K562 (cell line): ENCODE measurements around the gene MARVELD1. TPM values are rescaled to one million over a fixed set of nuclear protein-coding genes. Genes with fewer than 3 reads are reported as not detected.
A peak's percentile ranks its signal among the peaks of the same experiment; 100 is the strongest.

ENCODE experiments used
- ATAC-seq: fragments of 200-7000 bp; cut with Tn5 transposase; 3 replicates; pipeline ENCODE4 v1.9.1; 2020; ENCODE audit warnings: moderate library complexity
- BruUV-seq: library from RNA; stranded (reverse); fragments of 400-500 nt; replicated peaks from 2 replicates; lab custom pipeline; 2021; lab: Mats Ljungman, UMichigan
- CTCF ChIA-PET: fragments of 300-600 bp; formaldehyde crosslinking; extraction: SDS; loops from one replicate; lab custom pipeline; 2021; ENCODE audit warnings: low intra/inter-chr PET ratio; lab: Yijun Ruan, JAX
- POLR2A ChIA-PET: fragments of 300-600, 350-650 bp; sonication (Branson Sonifier 250); formaldehyde crosslinking; extraction: SDS; loops from one replicate; lab custom pipeline; 2021; ENCODE audit warnings: antibody characterized with exemption, inconsistent platforms; lab: Yijun Ruan, JAX
- DNase-seq, 4 experiments: peaks; one replicate each; pipeline versions ENCODE4 v3.0.0 to v3.0.0-alpha.2; 2011 to 2018; ENCODE audit warnings: low spot score in 3 of 4, mixed read lengths in 3 of 4; ENCODE audit errors: extremely low read depth in 1 of 4
- FAIRE-seq: peaks from 2 replicates; lab custom pipeline; 2011; peaks lifted over from hg19 to GRCh38; lab: Jason Lieb, UNC
- H2AFZ ChIP-seq: 2 replicates; pipeline ENCODE4 v1.6.0; 2011; ENCODE audit warnings: low read depth, low read length, control low read depth, inconsistent platforms
- H3K27ac ChIP-seq: fragments of 200-600 bp; 3 replicates; pipeline ENCODE4 v1.8.0; 2011; ENCODE audit warnings: low read depth, mild to moderate bottlenecking, control low read depth, inconsistent platforms, low read length, moderate library complexity, mixed read lengths; ENCODE audit errors: extremely low read depth
- H3K27me3 ChIP-seq, 2 experiments: fragments of 300-600 bp in 1 of 2; 2 replicates in 1 of 2; 3 replicates in 1 of 2; pipeline versions ENCODE4 v1.6.0 to v1.8.0; 2011; ENCODE audit warnings: inconsistent platforms in 2 of 2, low read length in 2 of 2, mild to moderate bottlenecking in 1 of 2, mixed read lengths in 1 of 2, moderate library complexity in 1 of 2; ENCODE audit not compliant: control insufficient read depth in 2 of 2, insufficient read depth in 2 of 2
- H3K36me3 ChIP-seq: fragments of 300-600 bp; 3 replicates; pipeline ENCODE4 v1.8.0; 2011; ENCODE audit warnings: mild to moderate bottlenecking, low read length, inconsistent platforms; ENCODE audit not compliant: control insufficient read depth, insufficient read depth
- H3K4me1 ChIP-seq, 2 experiments: fragments of 200-600 bp in 1 of 2; replicated peaks in 1 of 2; 2 replicates in 1 of 2; 3 replicates in 1 of 2; pipeline versions ENCODE4 v1.5.1 to v1.8.0; 2011; ENCODE audit warnings: inconsistent platforms in 2 of 2, low read length in 2 of 2, mild to moderate bottlenecking in 1 of 2, mixed read lengths in 1 of 2, moderate library complexity in 1 of 2; ENCODE audit not compliant: control insufficient read depth in 2 of 2, insufficient read depth in 2 of 2
- H3K4me2 ChIP-seq: 2 replicates; pipeline ENCODE4 v1.6.1; 2011; ENCODE audit warnings: low read length, control low read depth, inconsistent platforms, mixed read lengths; ENCODE audit not compliant: insufficient read depth
- H3K4me3 ChIP-seq: fragments of 200-600 bp; sonication (generic), shearing (Covaris generic); 2 replicates; pipeline ENCODE4 v1.5.1; 2016; ENCODE audit warnings: control low read depth, inconsistent platforms
- H3K79me2 ChIP-seq: fragments of 200-600 bp; 3 replicates; pipeline ENCODE4 v1.8.0; 2011; ENCODE audit warnings: low read length, inconsistent platforms; ENCODE audit not compliant: control insufficient read depth, insufficient read depth
- H3K9ac ChIP-seq, 2 experiments: 2 replicates each; pipeline versions ENCODE4 v1.6.0 to v1.6.1; 2011; ENCODE audit warnings: low read depth in 2 of 2, low read length in 2 of 2, control low read depth in 1 of 2, inconsistent platforms in 1 of 2, mild to moderate bottlenecking in 1 of 2, mixed read lengths in 1 of 2; ENCODE audit not compliant: insufficient read depth in 1 of 2
- H3K9me1 ChIP-seq: one replicate; pipeline ENCODE4 v1.6.0; 2011; ENCODE audit warnings: inconsistent platforms, mild to moderate bottlenecking, low read length, moderate library complexity; ENCODE audit not compliant: control insufficient read depth, insufficient read depth
- H3K9me3 ChIP-seq: replicated peaks from 2 replicates; pipeline ENCODE4 v1.5.1; 2011; ENCODE audit warnings: low read depth, low read length, inconsistent platforms; ENCODE audit not compliant: control insufficient read depth, insufficient read depth
- H4K20me1 ChIP-seq: replicated peaks from 2 replicates; pipeline ENCODE4 v1.6.1; 2011; ENCODE audit warnings: low read length, inconsistent platforms, mixed read lengths; ENCODE audit not compliant: control insufficient read depth, insufficient read depth
- ARID2 ChIP-seq: fragments of 450-650 bp; IDR thresholded peaks from 2 replicates; pipeline ENCODE4 v1.6.1; 2017; ENCODE audit warnings: antibody characterized with exemption, mild to moderate bottlenecking
- HIVEP1 ChIP-seq: fragments of 250-450 bp; sonication (Bioruptor Pico); IDR thresholded peaks from 2 replicates; pipeline ENCODE4 v1.4.0; 2020; ENCODE audit warnings: mild to moderate bottlenecking
- HNRNPH1 ChIP-seq: fragments of 200-400 bp; formaldehyde crosslinking; optimal IDR thresholded peaks from 2 replicates; pipeline ENCODE3; 2017; ENCODE audit warnings: low read depth, mild to moderate bottlenecking, low read length, moderate library complexity
- PHF21A ChIP-seq: fragments of 450-650 bp; IDR thresholded peaks from 2 replicates; pipeline ENCODE4 v1.6.1; 2017; ENCODE audit warnings: low read depth, borderline replicate concordance
- PRPF4 ChIP-seq: fragments of 200-400 bp; formaldehyde crosslinking; IDR thresholded peaks from one replicate; pipeline ENCODE4 v1.6.1; 2017; ENCODE audit warnings: low read length, low read depth, mild to moderate bottlenecking; ENCODE audit not compliant: insufficient read depth, poor library complexity, severe bottlenecking
- SMC3 ChIP-seq: conservative IDR thresholded peaks from 2 replicates; pipeline ENCODE4 v1.6.1; 2011; ENCODE audit warnings: low read depth, low read length, improper control_type of control experiment; ENCODE audit not compliant: insufficient read depth
- SP2 ChIP-seq: IDR thresholded peaks from 2 replicates; pipeline ENCODE4 v1.6.1; 2011; ENCODE audit warnings: mild to moderate bottlenecking, low read depth, low read length, moderate library complexity; ENCODE audit not compliant: poor library complexity, severe bottlenecking; ENCODE audit errors: extremely low read depth
- ZNF77 ChIP-seq: fragments of 250-450 bp; sonication (Bioruptor Pico); IDR thresholded peaks from 2 replicates; pipeline ENCODE4 v1.5.0; 2020
- WGBS: fragments of 100-300 bp; shearing (Covaris generic); methylation state at CpG from one replicate; pipeline ENCODE4 v1.1.6; 2016; ENCODE audit warnings: low coverage, mixed read lengths; ENCODE audit not compliant: insufficient coverage; ENCODE audit errors: missing lambda C conversion rate; 5-methylcytosine and 5-hydroxymethylcytosine counted together
- in situ Hi-C: fragments of 300-500 bp; cut with MboI; formaldehyde crosslinking; loops from 4 replicates; pipeline ENCODE4 v1.15.0; 2018; ENCODE audit warnings: inconsistent platforms, mixed read lengths
- intact Hi-C: fragments of 100-400 bp; cut with micrococcal nuclease; formaldehyde crosslinking; loops from 2 replicates; pipeline ENCODE4 v1.14.2; 2022
- polyA plus RNA-seq, 8 experiments: library from polyadenylated mRNA; depleted of rRNA in 4 of 8; stranded (reverse) in 5 of 8; unstranded in 3 of 8; fragments of >200 nt; fragmentation: Nextera tagmentation in 2 of 8; fragmentation: Illumina TruSeq in 1 of 8; extraction: Ambion mirVana in 2 of 8; extraction: Trizol in 1 of 8; gene quantifications; 2 replicates each; pipeline versions ENCODE4 v1.2.1 to v1.2.3, GENCODE V29; 2011 to 2014; ENCODE audit warnings: inconsistent platforms in 1 of 8, missing spikeins in 1 of 8
- total RNA-seq, 7 experiments: library from RNA; depleted of rRNA in 6 of 7; stranded (reverse); fragments of >200 nt in 6 of 7; fragmentation: Illumina TruSeq in 2 of 7; extraction: Trizol in 2 of 7; gene quantifications; 2 replicates each; pipeline versions ENCODE4 v1.2.1 to v1.2.3, GENCODE V29; 2011 to 2021; ENCODE audit warnings: low replicate concordance in 1 of 7
- TF ChIP-seq, protein P1 (sequence below), 3 experiments: IDR thresholded peaks in 2 of 3; conservative IDR thresholded peaks in 1 of 3; 2 replicates each; pipeline ENCODE4 v1.5.1; 2011 to 2012; ENCODE audit warnings: low read length in 3 of 3, mild to moderate bottlenecking in 3 of 3, control low read depth in 2 of 3, improper control_type of control experiment in 1 of 3, inconsistent platforms in 1 of 3, low read depth in 1 of 3, mixed read lengths in 1 of 3, moderate library complexity in 1 of 3; ENCODE audit not compliant: insufficient read depth in 2 of 3
- TF ChIP-seq, protein P2 (sequence below), 2 experiments: fragments of 250-450 bp in 1 of 2; fragments of 450-650 bp in 1 of 2; sonication (Bioruptor Pico) in 1 of 2; IDR thresholded peaks; 2 replicates each; pipeline versions ENCODE4 v1.6.1 to v1.8.0; 2016 to 2021; ENCODE audit warnings: mild to moderate bottlenecking in 2 of 2, moderate library complexity in 2 of 2, missing compliant biosample characterization in 1 of 2, missing genetic modification characterization in 1 of 2
- TF ChIP-seq, protein P3 (sequence below): fragments of 200-800 bp; sonication (Bioruptor generic); IDR thresholded peaks from 2 replicates; pipeline ENCODE4 v1.6.1; 2016; ENCODE audit warnings: missing genetic modification characterization, missing compliant biosample characterization

MARVELD1 gene
- total and polyA plus RNA-seq, 9 of the 15 experiments (the other 6 are each of a cell fraction or from before 2014, with no cell fraction given): 2.7 to 12.5 (median 5.3) TPM

DNA sequence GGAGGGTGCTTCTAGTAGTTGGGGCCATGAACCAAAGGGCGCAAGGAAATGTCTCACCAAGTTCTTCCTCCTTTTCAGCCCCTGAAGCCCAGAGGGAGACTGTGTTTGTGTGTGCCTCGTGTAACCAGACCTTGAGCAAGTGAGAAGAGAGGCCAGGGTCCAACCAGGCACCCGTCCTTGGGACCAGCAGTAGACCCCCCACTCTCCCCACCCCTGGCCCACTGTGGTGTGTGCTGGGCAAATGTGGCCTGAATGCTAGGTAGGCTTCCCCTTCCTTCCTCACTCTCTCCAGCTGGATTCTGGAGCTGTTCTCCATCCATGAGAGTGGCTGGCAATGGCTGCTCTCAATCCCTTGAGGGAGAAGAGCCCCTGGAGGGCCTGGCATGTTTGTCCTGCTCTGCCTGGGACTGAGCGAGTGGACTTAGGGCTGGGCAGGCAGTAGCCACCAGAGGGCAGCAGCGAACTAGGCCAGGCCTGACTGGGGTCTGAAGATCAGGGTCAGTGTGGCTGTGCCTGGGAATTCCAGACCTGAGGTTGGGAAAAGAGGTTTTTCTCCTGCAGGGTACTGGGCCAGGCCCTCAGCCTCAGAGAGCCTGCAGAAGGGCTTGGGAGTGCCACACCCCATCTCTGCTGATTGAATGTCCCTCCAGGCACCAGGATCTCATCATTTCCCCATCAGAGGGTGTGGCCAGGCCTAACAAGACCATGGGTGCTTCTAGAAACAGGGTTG is 45.8 kb downstream of the MARVELD1 start (continued):
- TF ChIP-seq SMC3 (peak; percentile 75; the same call in 1 of the 2 replicates), PHF21A (no peak), ARID2 (peak; percentile 25; the same call in 1 of the 2 replicates), HIVEP1 (CRISPR knock-in tag) (no peak)
- TF ChIP-seq, protein P1, sequence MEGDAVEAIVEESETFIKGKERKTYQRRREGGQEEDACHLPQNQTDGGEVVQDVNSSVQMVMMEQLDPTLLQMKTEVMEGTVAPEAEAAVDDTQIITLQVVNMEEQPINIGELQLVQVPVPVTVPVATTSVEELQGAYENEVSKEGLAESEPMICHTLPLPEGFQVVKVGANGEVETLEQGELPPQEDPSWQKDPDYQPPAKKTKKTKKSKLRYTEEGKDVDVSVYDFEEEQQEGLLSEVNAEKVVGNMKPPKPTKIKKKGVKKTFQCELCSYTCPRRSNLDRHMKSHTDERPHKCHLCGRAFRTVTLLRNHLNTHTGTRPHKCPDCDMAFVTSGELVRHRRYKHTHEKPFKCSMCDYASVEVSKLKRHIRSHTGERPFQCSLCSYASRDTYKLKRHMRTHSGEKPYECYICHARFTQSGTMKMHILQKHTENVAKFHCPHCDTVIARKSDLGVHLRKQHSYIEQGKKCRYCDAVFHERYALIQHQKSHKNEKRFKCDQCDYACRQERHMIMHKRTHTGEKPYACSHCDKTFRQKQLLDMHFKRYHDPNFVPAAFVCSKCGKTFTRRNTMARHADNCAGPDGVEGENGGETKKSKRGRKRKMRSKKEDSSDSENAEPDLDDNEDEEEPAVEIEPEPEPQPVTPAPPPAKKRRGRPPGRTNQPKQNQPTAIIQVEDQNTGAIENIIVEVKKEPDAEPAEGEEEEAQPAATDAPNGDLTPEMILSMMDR (IDR thresholded peaks at IDR 0.05 in 2 of 3, conservative IDR thresholded peaks at IDR 0.05 in 1 of 3; ENCODE audit: insufficient read depth in 2 of 3, low read depth in 1 of 3, low read length in 3 of 3): peak; percentile 78 to 85 (median 81)

DNA sequence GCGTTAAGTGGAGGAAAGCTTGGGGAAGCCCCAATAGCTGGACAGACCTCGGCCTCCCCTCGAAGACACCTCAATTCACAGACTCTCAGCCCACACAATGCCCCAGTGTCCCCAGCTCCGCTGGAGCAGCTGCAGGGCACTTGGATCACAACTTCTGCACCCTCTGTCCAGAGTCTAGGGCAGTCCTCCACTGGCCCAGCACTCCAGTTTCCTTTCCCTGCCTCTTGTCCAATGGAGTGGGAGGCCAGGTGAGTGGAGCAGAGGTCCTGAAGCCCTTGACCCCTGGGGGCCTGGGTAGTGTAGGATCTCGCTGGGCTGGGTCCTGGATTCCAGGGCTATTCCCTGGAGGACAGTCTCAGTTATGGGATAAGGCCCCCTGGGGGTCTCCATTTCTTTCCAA is 46.4 kb downstream of the MARVELD1 start:
- intact Hi-C loops: loop anchor here (1.0 kb wide), 1 partner anchor 109 kb away; no protein-coding TSS in a partner anchor
- H3K4me3 ChIP-seq: no peak overlapping the region
- H3K9me1 ChIP-seq: no peaks in the 10 kb centered on the region
- H3K27me3 ChIP-seq: no peaks in the 10 kb centered on the region
- H3K4me1 ChIP-seq: peaks cover 0 to 3% of the 10 kb centered on the region in 2 experiments; a peak in 2 of 5 replicates
- H3K36me3 ChIP-seq: peaks cover 50% of the 10 kb centered on the region; the same call in 2 of the 3 replicates
- DNase-seq: no peak
- ChIA-PET POLR2A (interaction anchor here (0.7 kb wide), 1 partner anchor 241 kb away, joined by 3 read pairs; no protein-coding TSS in a partner anchor), CTCF (interaction anchor here (2.6 kb wide), 1 partner anchor 109 kb away, joined by 17 read pairs; no protein-coding TSS in a partner anchor)
- no peak overlapping the region for H3K9ac ChIP-seq
- H3K4me2 ChIP-seq: no peak overlapping the region
- no peak for ATAC-seq
- no peak overlapping the region for H2AFZ ChIP-seq
- in situ Hi-C loops: loop anchor here (25.0 kb wide), 1 partner anchor 102 kb away; no protein-coding TSS in a partner anchor
- WGBS: 100% methylated on average over 1 of the region's 5 CpGs
- no peaks in the 10 kb centered on the region for H3K9me3 ChIP-seq
- no TSS peak for BruUV-seq
- no peak overlapping the region for H3K27ac ChIP-seq
- FAIRE-seq: no peak
- no peaks in the 10 kb centered on the region for H3K79me2 ChIP-seq
- no peaks in the 10 kb centered on the region; the same call in 1 of the 2 replicates for H4K20me1 ChIP-seq
- TF ChIP-seq SP2 (no peak), PRPF4 (no peak), HNRNPH1 (no peak), ZNF77 (CRISPR knock-in tag) (no peak)
- TF ChIP-seq, protein P2, sequence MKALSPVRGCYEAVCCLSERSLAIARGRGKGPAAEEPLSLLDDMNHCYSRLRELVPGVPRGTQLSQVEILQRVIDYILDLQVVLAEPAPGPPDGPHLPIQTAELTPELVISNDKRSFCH (CRISPR knock-in tag; IDR thresholded peaks at IDR 0.05): no peak
- TF ChIP-seq, protein P2 (tag; IDR thresholded peaks at IDR 0.05): no peak
- TF ChIP-seq, protein P3, sequence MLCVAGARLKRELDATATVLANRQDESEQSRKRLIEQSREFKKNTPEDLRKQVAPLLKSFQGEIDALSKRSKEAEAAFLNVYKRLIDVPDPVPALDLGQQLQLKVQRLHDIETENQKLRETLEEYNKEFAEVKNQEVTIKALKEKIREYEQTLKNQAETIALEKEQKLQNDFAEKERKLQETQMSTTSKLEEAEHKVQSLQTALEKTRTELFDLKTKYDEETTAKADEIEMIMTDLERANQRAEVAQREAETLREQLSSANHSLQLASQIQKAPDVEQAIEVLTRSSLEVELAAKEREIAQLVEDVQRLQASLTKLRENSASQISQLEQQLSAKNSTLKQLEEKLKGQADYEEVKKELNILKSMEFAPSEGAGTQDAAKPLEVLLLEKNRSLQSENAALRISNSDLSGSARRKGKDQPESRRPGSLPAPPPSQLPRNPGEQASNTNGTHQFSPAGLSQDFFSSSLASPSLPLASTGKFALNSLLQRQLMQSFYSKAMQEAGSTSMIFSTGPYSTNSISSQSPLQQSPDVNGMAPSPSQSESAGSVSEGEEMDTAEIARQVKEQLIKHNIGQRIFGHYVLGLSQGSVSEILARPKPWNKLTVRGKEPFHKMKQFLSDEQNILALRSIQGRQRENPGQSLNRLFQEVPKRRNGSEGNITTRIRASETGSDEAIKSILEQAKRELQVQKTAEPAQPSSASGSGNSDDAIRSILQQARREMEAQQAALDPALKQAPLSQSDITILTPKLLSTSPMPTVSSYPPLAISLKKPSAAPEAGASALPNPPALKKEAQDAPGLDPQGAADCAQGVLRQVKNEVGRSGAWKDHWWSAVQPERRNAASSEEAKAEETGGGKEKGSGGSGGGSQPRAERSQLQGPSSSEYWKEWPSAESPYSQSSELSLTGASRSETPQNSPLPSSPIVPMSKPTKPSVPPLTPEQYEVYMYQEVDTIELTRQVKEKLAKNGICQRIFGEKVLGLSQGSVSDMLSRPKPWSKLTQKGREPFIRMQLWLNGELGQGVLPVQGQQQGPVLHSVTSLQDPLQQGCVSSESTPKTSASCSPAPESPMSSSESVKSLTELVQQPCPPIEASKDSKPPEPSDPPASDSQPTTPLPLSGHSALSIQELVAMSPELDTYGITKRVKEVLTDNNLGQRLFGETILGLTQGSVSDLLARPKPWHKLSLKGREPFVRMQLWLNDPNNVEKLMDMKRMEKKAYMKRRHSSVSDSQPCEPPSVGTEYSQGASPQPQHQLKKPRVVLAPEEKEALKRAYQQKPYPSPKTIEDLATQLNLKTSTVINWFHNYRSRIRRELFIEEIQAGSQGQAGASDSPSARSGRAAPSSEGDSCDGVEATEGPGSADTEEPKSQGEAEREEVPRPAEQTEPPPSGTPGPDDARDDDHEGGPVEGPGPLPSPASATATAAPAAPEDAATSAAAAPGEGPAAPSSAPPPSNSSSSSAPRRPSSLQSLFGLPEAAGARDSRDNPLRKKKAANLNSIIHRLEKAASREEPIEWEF (CRISPR knock-in tag): no peak
